ENCODE results near the gene WDFY2.
A peak's percentile ranks its signal among the peaks of the same experiment; 100 is the strongest.

WDFY2 gene

GRCh38 chr13:51603716-51604115, 19.5 kb downstream of the WDFY2 start:
- DNase-seq = no peak

- DNase-seq = no peak
Observed at GRCh38 chr13:51605698-51606097, 21.4 kb downstream of the WDFY2 start.

- no peak for DNase-seq
Observed at GRCh38 chr13:51607165-51607564, 22.9 kb downstream of the WDFY2 start.

- DNase-seq = no peak
Observed at GRCh38 chr13:51608857-51609406, 24.7 kb downstream of the WDFY2 start.

GRCh38 chr13:51612867-51613266, 28.6 kb downstream of the WDFY2 start:
- no peak for DNase-seq

GRCh38 chr13:51613535-51613934, 29.3 kb downstream of the WDFY2 start:
- DNase-seq = no peak

- peak; percentile 50 for DNase-seq
Observed at GRCh38 chr13:51614350-51614786, 30.1 kb downstream of the WDFY2 start.

GRCh38 chr13:51618626-51619025, 34.4 kb downstream of the WDFY2 start:
- no peak for DNase-seq

GRCh38 chr13:51619614-51620013, 35.4 kb downstream of the WDFY2 start:
- no peak for DNase-seq

GRCh38 chr13:51620165-51620983, 36.1 kb downstream of the WDFY2 start:
- no peak for DNase-seq

- no peak for DNase-seq
Observed at GRCh38 chr13:51621602-51622001, 37.3 kb downstream of the WDFY2 start.

GRCh38 chr13:51623473-51623872, 39.2 kb downstream of the WDFY2 start:
- no peak for DNase-seq

- no peak for DNase-seq
Observed at GRCh38 chr13:51624207-51624606, 39.9 kb downstream of the WDFY2 start.

GRCh38 chr13:51624695-51625345, 40.6 kb downstream of the WDFY2 start:
- no peak for DNase-seq

GRCh38 chr13:51625555-51626345, 41.5 kb downstream of the WDFY2 start:
- no peak for DNase-seq

- DNase-seq = no peak
Observed at GRCh38 chr13:51626749-51627148, 42.5 kb downstream of the WDFY2 start.

GRCh38 chr13:51628059-51628852, 44.0 kb downstream of the WDFY2 start:
- DNase-seq = no peak

- no peak for DNase-seq
Observed at GRCh38 chr13:51629491-51630287, 45.4 kb downstream of the WDFY2 start.

GRCh38 chr13:51630288-51630615, 46.0 kb downstream of the WDFY2 start:
- DNase-seq = no peak

GRCh38 chr13:51632591-51633362, 48.5 kb downstream of the WDFY2 start:
- no peak for DNase-seq
